ENCODE results near the gene EFNA1. TPM values are rescaled to one million over a fixed set of nuclear protein-coding genes. Genes with fewer than 3 reads are reported as not detected.

Gene EFNA1
- total RNA-seq, 6 experiments from 2014 or later, result 87.5 to 419 (median 196) TPM

DNA sequence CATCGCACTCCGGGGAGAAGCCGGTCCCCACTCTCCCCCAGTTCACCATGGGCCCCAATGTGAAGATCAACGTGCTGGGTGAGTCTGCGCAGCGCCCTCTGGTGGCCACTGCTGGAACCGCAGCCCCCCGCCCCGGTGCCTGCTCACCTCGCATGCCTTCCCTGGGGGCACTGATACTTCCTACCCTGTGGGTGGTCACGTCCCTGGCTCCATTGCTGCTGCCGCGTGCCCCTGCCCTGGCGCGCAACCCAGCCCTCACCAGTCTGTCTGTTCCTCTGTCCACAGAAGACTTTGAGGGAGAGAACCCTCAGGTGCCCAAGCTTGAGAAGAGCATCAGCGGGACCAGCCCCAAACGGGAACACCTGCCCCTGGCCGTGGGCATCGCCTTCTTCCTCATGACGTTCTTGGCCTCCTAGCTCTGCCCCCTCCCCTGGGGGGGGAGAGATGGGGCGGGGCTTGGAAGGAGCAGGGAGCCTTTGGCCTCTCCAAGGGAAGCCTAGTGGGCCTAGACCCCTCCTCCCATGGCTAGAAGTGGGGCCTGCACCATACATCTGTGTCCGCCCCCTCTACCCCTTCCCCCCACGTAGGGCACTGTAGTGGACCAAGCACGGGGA is 41.4 kb upstream of the EFNA1 start:
- peaks cover 0 to 36% (median 19%) of the 10 kb centered on the region in 4 donors for H3K4me1 ChIP-seq
- TF ChIP-seq, protein P1, sequence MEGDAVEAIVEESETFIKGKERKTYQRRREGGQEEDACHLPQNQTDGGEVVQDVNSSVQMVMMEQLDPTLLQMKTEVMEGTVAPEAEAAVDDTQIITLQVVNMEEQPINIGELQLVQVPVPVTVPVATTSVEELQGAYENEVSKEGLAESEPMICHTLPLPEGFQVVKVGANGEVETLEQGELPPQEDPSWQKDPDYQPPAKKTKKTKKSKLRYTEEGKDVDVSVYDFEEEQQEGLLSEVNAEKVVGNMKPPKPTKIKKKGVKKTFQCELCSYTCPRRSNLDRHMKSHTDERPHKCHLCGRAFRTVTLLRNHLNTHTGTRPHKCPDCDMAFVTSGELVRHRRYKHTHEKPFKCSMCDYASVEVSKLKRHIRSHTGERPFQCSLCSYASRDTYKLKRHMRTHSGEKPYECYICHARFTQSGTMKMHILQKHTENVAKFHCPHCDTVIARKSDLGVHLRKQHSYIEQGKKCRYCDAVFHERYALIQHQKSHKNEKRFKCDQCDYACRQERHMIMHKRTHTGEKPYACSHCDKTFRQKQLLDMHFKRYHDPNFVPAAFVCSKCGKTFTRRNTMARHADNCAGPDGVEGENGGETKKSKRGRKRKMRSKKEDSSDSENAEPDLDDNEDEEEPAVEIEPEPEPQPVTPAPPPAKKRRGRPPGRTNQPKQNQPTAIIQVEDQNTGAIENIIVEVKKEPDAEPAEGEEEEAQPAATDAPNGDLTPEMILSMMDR (IDR thresholded peaks at IDR 0.05), result peak; percentile 94 to 98 (median 96)
- no peak for TF ChIP-seq POLR2A (IDR thresholded peaks at IDR 0.05)
- ATAC-seq (peak; percentile 18 to 37 (median 31)), DNase-seq (peak; percentile 58 to 78 (median 75))
- peak overlapping the region; percentile 61 to 75 (median 62) for H3K4me3 ChIP-seq
- peak overlapping the region in 1 of 3 donors; percentile 89 for H3K27ac ChIP-seq
- WGBS (ENCODE audit: insufficient coverage, low coverage, low lambda C conversion rate, missing lambda C conversion rate), result 0% methylated on average over 1 of the region's 24 CpGs
- peaks cover 6 to 17% of the 10 kb centered on the region in 2 donors for H3K27me3 ChIP-seq
- intact Hi-C loops (cut with DNase I), result no loop called here
- no peaks in the 10 kb centered on the region for H3K9me3 ChIP-seq
- H3K36me3 ChIP-seq, result no peaks in the 10 kb centered on the region

DNA sequence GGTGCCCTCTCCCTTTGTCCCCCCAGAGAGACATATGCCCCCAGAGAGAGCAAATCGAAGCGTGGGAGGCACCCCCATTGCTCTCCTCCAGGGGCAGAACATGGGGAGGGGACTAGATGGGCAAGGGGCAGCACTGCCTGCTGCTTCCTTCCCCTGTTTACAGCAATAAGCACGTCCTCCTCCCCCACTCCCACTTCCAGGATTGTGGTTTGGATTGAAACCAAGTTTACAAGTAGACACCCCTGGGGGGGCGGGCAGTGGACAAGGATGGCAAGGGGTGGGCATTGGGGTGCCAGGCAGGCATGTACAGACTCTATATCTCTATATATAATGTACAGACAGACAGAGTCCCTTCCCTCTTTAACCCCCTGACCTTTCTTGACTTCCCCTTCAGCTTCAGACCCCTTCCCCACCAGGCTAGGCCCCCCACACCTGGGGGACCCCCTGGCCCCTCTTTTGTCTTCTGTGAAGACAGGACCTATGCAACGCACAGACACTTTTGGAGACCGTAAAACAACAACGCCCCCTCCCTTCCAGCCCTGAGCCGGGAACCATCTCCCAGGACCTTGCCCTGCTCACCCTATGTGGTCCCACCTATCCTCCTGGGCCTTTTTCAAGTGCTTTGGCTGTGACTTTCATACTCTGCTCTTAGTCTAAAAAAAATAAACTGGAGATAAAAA is 40.7 kb upstream of the EFNA1 start:
- Histone ChIP-seq H3K9me3 (no peaks in the 10 kb centered on the region), H3K4me3 (no peak overlapping the region), H3K4me1 (peaks cover 0 to 34% (median 16%) of the 10 kb centered on the region in 4 donors), H3K36me3 (no peaks in the 10 kb centered on the region), H3K27me3 (peaks cover 6 to 11% of the 10 kb centered on the region in 2 donors), H3K27ac (no peak overlapping the region)
- no peak for TF ChIP-seq POLR2A (IDR thresholded peaks at IDR 0.05)
- TF ChIP-seq, protein P1 (IDR thresholded peaks at IDR 0.05), result no peak
- DNase-seq (no peak), ATAC-seq (no peak)
- intact Hi-C loops (cut with DNase I), result no loop called here
- 68% methylated on average over 5 of the region's 8 CpGs for WGBS (ENCODE audit: insufficient coverage, low coverage, low lambda C conversion rate, missing lambda C conversion rate)

DNA sequence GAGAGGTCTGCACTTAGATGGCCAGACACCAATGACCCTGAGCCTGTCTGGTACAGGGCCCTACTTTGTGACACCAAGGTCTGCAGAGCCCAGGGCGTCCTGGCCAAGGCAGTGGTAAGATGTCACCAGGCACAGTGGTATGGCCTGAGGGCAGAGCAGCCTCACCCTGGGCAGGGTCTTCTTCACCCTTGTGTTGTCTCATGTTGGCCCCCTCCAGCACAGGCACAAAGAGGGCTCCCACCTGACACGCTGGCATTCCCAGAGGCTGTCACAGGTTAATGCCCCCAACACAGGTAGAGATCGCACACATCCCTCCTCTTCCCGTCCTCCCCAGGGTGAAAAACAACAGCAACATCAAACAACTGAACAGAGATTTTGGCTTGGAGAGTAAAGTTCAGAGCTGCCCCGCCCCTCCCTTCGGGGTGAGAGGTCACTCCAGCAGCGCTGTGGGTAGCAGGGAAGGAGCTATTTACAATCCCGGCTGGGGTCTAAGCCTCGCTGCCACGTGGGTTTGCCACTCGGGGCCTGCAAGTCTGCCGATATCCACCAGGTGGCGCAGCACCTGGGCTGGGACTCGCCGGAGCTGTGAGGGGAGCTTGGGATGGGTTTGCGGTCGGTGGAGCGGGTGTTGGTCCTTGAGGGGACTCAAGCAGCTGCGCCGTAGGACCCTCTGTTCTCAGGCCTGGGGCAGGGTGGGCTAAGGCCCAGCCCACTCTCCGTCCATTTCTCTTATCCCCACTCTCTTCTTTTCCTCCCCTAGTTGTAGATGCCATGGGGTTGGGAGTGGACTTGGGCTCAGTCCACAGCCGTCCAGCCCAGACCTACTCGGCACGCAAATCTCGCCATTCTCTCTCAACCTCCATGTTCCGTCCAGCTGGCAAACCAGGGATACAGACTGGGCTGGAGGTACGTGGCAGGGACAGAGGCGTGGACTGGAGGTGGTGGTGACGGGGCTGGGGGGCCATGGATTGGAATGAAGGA is 36.3 kb upstream of the EFNA1 start:
- WGBS (ENCODE audit: insufficient coverage, low coverage, low lambda C conversion rate, missing lambda C conversion rate), result 36% methylated on average over 11 of the region's 29 CpGs
- no peaks in the 10 kb centered on the region for H3K9me3 ChIP-seq
- TF ChIP-seq, protein P1 (IDR thresholded peaks at IDR 0.05), result peak; percentile 97 to 100 (median 98)
- TF ChIP-seq POLR2A (IDR thresholded peaks at IDR 0.05), result no peak
- no peaks in the 10 kb centered on the region for H3K36me3 ChIP-seq
- peak overlapping the region; percentile 0 to 42 (median 28) for H3K4me3 ChIP-seq
- DNase-seq, result peak; percentile 82 to 88 (median 86)
- H3K27me3 ChIP-seq, result no peaks in the 10 kb centered on the region
- intact Hi-C loops (cut with DNase I), result loop anchor here (5.0 kb wide), 1 partner anchor 76 kb away; no protein-coding TSS in a partner anchor
- H3K4me1 ChIP-seq, result peaks cover 0 to 25% (median 11%) of the 10 kb centered on the region in 4 donors
- ATAC-seq, result peak; percentile 76 to 89 (median 88)
- peak overlapping the region; percentile 39 to 79 (median 57) for H3K27ac ChIP-seq

DNA sequence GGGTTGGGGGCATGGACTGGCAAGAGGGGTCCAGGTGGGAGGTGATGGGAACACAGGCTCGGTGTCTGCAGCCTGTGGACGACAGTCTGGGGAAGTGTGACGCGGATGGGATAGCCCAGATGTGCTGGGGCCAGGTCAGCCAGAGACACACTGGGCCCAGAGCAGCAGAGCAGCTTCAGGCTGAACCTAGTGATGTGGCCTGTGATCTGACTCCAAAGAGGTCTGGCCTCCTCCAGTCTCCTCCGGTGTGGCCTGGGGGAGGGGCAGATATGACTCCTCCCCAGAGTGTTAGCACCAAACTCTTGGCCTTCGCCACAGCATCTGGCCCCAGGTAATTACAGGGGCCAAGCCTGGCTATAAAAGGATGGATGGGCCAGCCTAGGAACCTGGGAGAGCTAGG is 35.5 kb upstream of the EFNA1 start:
- DNase-seq (no peak), ATAC-seq (peak in 2 of 4 donors; percentile 2 to 21)
- WGBS (ENCODE audit: insufficient coverage, low coverage, low lambda C conversion rate, missing lambda C conversion rate), result 66% methylated on average over 3 of the region's 6 CpGs
- peak overlapping the region in 1 of 3 donors; percentile 42 for H3K4me3 ChIP-seq
- H3K27me3 ChIP-seq, result no peaks in the 10 kb centered on the region
- intact Hi-C loops (cut with DNase I), result loop anchor here (5.0 kb wide), 1 partner anchor 75 kb away; no protein-coding TSS in a partner anchor
- no peaks in the 10 kb centered on the region for H3K9me3 ChIP-seq
- H3K27ac ChIP-seq, result peak overlapping the region in 1 of 3 donors; percentile 79
- H3K36me3 ChIP-seq, result no peaks in the 10 kb centered on the region
- peaks cover 0 to 25% (median 11%) of the 10 kb centered on the region in 4 donors for H3K4me1 ChIP-seq
- TF ChIP-seq POLR2A (IDR thresholded peaks at IDR 0.05), result no peak
- TF ChIP-seq, protein P1 (IDR thresholded peaks at IDR 0.05), result no peak

Measured in right lobe of liver (tissue), 6 donors.